ENCODE measurements around the gene NCOA5.

DNA sequence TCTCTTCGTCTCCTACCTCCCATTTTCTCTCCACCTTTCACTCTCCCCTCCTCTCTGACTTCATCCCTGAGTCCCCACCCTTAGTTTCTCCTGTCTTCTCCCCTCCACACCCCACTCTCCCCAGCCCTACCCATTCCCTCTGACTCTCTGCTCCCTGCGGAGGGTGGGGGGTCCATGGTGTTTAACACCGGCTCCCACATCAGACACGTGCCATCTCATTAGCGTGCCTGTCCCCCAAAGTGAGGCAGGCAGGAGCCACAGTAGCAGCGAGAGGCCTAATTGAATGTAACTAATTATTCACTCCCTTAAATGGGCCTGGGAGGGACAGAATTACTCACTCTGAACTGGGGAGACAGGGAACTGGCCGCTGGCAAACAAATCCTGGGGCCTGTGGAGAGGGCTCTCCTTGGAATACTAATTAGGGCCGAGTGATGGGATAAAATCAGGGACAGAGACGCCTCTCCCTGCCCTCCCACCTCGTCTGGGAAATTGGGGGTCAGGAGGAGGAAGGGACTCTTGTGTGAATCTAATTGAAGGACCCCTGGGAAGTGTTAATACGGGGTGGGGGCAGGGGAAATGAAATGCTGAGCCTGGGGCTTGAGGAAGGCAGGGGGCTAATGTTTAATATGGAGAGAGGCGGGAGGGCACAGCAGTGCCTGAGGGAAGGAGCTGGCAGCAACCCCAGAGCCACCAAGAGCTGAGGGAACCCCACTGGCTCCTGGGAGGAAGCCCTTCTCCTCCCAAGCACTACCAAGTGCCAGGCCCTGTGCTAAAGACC, 46.3 kb upstream of the NCOA5 start:
- TF ChIP-seq, protein P1, sequence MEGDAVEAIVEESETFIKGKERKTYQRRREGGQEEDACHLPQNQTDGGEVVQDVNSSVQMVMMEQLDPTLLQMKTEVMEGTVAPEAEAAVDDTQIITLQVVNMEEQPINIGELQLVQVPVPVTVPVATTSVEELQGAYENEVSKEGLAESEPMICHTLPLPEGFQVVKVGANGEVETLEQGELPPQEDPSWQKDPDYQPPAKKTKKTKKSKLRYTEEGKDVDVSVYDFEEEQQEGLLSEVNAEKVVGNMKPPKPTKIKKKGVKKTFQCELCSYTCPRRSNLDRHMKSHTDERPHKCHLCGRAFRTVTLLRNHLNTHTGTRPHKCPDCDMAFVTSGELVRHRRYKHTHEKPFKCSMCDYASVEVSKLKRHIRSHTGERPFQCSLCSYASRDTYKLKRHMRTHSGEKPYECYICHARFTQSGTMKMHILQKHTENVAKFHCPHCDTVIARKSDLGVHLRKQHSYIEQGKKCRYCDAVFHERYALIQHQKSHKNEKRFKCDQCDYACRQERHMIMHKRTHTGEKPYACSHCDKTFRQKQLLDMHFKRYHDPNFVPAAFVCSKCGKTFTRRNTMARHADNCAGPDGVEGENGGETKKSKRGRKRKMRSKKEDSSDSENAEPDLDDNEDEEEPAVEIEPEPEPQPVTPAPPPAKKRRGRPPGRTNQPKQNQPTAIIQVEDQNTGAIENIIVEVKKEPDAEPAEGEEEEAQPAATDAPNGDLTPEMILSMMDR (conservative IDR thresholded peaks at IDR 0.05; ENCODE audit: low read depth in 2 of 2), result no peak
- TF ChIP-seq POLR2AphosphoS5 (IDR thresholded peaks at IDR 0.05; ENCODE audit: low read depth) (no peak), CREB1 (CRISPR knock-in tag; IDR thresholded peaks at IDR 0.05; ENCODE audit: low read depth) (no peak), EZH2 (IDR thresholded peaks at IDR 0.05; ENCODE audit: low read depth, unreplicated experiment) (no peak), JUNB (IDR thresholded peaks at IDR 0.05; ENCODE audit: unreplicated experiment) (no peak)
- TF ChIP-seq, protein P2, sequence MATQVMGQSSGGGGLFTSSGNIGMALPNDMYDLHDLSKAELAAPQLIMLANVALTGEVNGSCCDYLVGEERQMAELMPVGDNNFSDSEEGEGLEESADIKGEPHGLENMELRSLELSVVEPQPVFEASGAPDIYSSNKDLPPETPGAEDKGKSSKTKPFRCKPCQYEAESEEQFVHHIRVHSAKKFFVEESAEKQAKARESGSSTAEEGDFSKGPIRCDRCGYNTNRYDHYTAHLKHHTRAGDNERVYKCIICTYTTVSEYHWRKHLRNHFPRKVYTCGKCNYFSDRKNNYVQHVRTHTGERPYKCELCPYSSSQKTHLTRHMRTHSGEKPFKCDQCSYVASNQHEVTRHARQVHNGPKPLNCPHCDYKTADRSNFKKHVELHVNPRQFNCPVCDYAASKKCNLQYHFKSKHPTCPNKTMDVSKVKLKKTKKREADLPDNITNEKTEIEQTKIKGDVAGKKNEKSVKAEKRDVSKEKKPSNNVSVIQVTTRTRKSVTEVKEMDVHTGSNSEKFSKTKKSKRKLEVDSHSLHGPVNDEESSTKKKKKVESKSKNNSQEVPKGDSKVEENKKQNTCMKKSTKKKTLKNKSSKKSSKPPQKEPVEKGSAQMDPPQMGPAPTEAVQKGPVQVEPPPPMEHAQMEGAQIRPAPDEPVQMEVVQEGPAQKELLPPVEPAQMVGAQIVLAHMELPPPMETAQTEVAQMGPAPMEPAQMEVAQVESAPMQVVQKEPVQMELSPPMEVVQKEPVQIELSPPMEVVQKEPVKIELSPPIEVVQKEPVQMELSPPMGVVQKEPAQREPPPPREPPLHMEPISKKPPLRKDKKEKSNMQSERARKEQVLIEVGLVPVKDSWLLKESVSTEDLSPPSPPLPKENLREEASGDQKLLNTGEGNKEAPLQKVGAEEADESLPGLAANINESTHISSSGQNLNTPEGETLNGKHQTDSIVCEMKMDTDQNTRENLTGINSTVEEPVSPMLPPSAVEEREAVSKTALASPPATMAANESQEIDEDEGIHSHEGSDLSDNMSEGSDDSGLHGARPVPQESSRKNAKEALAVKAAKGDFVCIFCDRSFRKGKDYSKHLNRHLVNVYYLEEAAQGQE (IDR thresholded peaks at IDR 0.05; ENCODE audit: unreplicated experiment), result no peak
